ENCODE data around the gene ZDHHC3.

ZDHHC3 gene

DNA sequence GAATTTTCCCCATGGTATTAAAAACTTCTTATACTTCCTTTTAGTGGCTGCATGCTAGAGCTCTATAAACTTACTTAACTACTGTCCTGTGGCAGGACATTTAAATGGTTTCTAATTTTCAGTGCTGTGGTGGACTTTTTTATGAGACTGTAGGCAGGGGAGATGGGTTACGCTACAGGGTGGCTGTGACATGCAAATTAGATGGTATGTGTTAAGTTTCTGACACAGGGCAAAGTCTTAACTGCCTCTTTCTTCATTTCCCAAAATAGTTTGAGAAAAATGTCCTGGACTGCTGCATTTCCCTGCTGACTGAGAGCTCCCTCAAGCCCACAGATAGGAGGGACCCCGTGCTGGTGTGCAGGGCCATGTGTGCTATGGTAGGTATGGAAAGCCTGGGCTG lies 79.5 kb downstream of the ZDHHC3 start:
- H3K4ac ChIP-seq (ENCODE audit: low read depth, low read length), result no peak overlapping the region
- no peaks in the 10 kb centered on the region for H3K36me3 ChIP-seq (ENCODE audit: control insufficient read depth, insufficient read depth, low read length)
- H3K18ac ChIP-seq (ENCODE audit: low read length), result no peak overlapping the region
- no peak overlapping the region for H3K4me3 ChIP-seq (ENCODE audit: low read length)
- H4K8ac ChIP-seq (ENCODE audit: low read depth, low read length), result no peak overlapping the region
- peaks cover 2% of the 10 kb centered on the region for H3K4me1 ChIP-seq (ENCODE audit: control insufficient read depth, low read depth, low read length)
- no peak overlapping the region for H3K27ac ChIP-seq (ENCODE audit: low read depth, low read length)
- H2BK120ac ChIP-seq (ENCODE audit: low read depth, low read length), result no peak overlapping the region
- H3K56ac ChIP-seq (ENCODE audit: low read length), result no peak overlapping the region
- no peaks in the 10 kb centered on the region for H3K27me3 ChIP-seq (ENCODE audit: insufficient read depth, low read length, poor library complexity)
- no peak for DNase-seq
- no peak overlapping the region for H3K9ac ChIP-seq (ENCODE audit: low read length)
- no peak overlapping the region for H3K23ac ChIP-seq (ENCODE audit: low read length)
- no peaks in the 10 kb centered on the region for H3K79me1 ChIP-seq (ENCODE audit: low read length)
- H2BK15ac ChIP-seq (replicated peaks; ENCODE audit: low read depth), result no peak overlapping the region
- WGBS (ENCODE audit: extremely low coverage, insufficient coverage, low lambda C conversion rate), result no CpG with 5 or more reads among the region's 2 CpGs
- no peaks in the 10 kb centered on the region for H3K79me2 ChIP-seq (ENCODE audit: control insufficient read depth, insufficient read depth, low read length)
- no peak overlapping the region for H2BK5ac ChIP-seq (ENCODE audit: low read length)
- H4K5ac ChIP-seq (ENCODE audit: low read length), result no peak overlapping the region
- H3K4me2 ChIP-seq (ENCODE audit: low read length), result no peak overlapping the region
- no peak overlapping the region for H2AK5ac ChIP-seq (ENCODE audit: low read length)

DNA sequence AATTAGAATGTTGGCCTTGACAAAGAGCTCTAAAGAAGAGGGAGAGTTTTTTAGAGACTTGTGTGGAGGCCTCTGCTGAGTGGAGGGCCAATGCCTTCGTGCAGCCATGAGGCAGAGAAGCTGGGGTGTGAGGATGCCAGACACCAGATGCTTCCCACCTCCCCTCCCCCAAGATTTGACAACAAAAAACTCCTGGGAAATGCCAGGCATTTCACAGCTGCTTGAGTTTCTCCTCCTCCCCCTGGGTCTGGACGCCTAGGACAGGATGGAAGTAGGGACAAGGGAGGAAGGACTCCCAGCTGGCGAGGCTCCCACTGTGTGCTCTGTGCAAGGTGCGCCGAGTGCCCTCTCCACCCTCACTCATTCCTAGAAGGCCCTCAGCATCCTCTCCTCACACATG lies 81.5 kb downstream of the ZDHHC3 start:
- no peaks in the 10 kb centered on the region for H3K79me2 ChIP-seq (ENCODE audit: control insufficient read depth, insufficient read depth, low read length)
- H3K9ac ChIP-seq (ENCODE audit: low read length), result no peak overlapping the region
- no peak overlapping the region for H2BK15ac ChIP-seq (replicated peaks; ENCODE audit: low read depth)
- H3K36me3 ChIP-seq (ENCODE audit: control insufficient read depth, insufficient read depth, low read length), result no peaks in the 10 kb centered on the region
- H3K23ac ChIP-seq (ENCODE audit: low read length), result no peak overlapping the region
- no peak overlapping the region for H2BK5ac ChIP-seq (ENCODE audit: low read length)
- H3K4me1 ChIP-seq (ENCODE audit: control insufficient read depth, low read depth, low read length), result peaks cover 2% of the 10 kb centered on the region
- H3K4ac ChIP-seq (ENCODE audit: low read depth, low read length), result no peak overlapping the region
- no peak overlapping the region for H3K4me3 ChIP-seq (ENCODE audit: low read length)
- H3K18ac ChIP-seq (ENCODE audit: low read length), result peak overlapping the region; percentile 44
- H4K8ac ChIP-seq (ENCODE audit: low read depth, low read length), result no peak overlapping the region
- no peak overlapping the region for H2BK120ac ChIP-seq (ENCODE audit: low read depth, low read length)
- no peak overlapping the region for H4K5ac ChIP-seq (ENCODE audit: low read length)
- no peak overlapping the region for H3K4me2 ChIP-seq (ENCODE audit: low read length)
- peak overlapping the region; percentile 7 for H3K27ac ChIP-seq (ENCODE audit: low read depth, low read length)
- no CpG with 5 or more reads among the region's 5 CpGs for WGBS (ENCODE audit: extremely low coverage, insufficient coverage, low lambda C conversion rate)
- peak overlapping the region; percentile 30 for H3K56ac ChIP-seq (ENCODE audit: low read length)
- no peaks in the 10 kb centered on the region for H3K79me1 ChIP-seq (ENCODE audit: low read length)
- H3K27me3 ChIP-seq (ENCODE audit: insufficient read depth, low read length, poor library complexity), result no peaks in the 10 kb centered on the region
- H2AK5ac ChIP-seq (ENCODE audit: low read length), result no peak overlapping the region
- DNase-seq, result peak; percentile 96

- Histone ChIP-seq H2BK5ac (ENCODE audit: low read length) (no peak overlapping the region), H3K9ac (ENCODE audit: low read length) (no peak overlapping the region), H3K4me2 (ENCODE audit: low read length) (no peak overlapping the region), H3K4ac (ENCODE audit: low read depth, low read length) (no peak overlapping the region), H2BK15ac (replicated peaks; ENCODE audit: low read depth) (no peak overlapping the region), H2AK5ac (ENCODE audit: low read length) (no peak overlapping the region), H3K18ac (ENCODE audit: low read length) (peak overlapping the region; percentile 32), H4K5ac (ENCODE audit: low read length) (no peak overlapping the region), H3K79me1 (ENCODE audit: low read length) (no peaks in the 10 kb centered on the region), H3K4me1 (ENCODE audit: control insufficient read depth, low read depth, low read length) (peaks cover 2% of the 10 kb centered on the region), H4K8ac (ENCODE audit: low read depth, low read length) (no peak overlapping the region), H3K36me3 (ENCODE audit: control insufficient read depth, insufficient read depth, low read length) (no peaks in the 10 kb centered on the region), H3K4me3 (ENCODE audit: low read length) (no peak overlapping the region), H3K27ac (ENCODE audit: low read depth, low read length) (no peak overlapping the region), H3K56ac (ENCODE audit: low read length) (no peak overlapping the region), H3K23ac (ENCODE audit: low read length) (no peak overlapping the region), H3K27me3 (ENCODE audit: insufficient read depth, low read length, poor library complexity) (no peaks in the 10 kb centered on the region), H2BK120ac (ENCODE audit: low read depth, low read length) (peak overlapping the region; percentile 18), H3K79me2 (ENCODE audit: control insufficient read depth, insufficient read depth, low read length) (no peaks in the 10 kb centered on the region)
- no peak for DNase-seq
- no CpG with 5 or more reads among the region's 2 CpGs for WGBS (ENCODE audit: extremely low coverage, insufficient coverage, low lambda C conversion rate)
These were observed 82.9 kb downstream of the ZDHHC3 start for GRCh38 chr3:44893097-44893496.

GRCh38 chr3:44892689-44893088 lies 83.3 kb downstream of the ZDHHC3 start:
- DNase-seq, result no peak
- no peaks in the 10 kb centered on the region for H3K36me3 ChIP-seq (ENCODE audit: control insufficient read depth, insufficient read depth, low read length)
- no peak overlapping the region for H3K56ac ChIP-seq (ENCODE audit: low read length)
- no peak overlapping the region for H4K5ac ChIP-seq (ENCODE audit: low read length)
- no peak overlapping the region for H2BK120ac ChIP-seq (ENCODE audit: low read depth, low read length)
- no peak overlapping the region for H3K4me2 ChIP-seq (ENCODE audit: low read length)
- H3K9ac ChIP-seq (ENCODE audit: low read length), result no peak overlapping the region
- no peak overlapping the region for H3K23ac ChIP-seq (ENCODE audit: low read length)
- no peak overlapping the region for H2BK5ac ChIP-seq (ENCODE audit: low read length)
- H3K79me1 ChIP-seq (ENCODE audit: low read length), result no peaks in the 10 kb centered on the region
- no peak overlapping the region for H2AK5ac ChIP-seq (ENCODE audit: low read length)
- no peak overlapping the region for H3K27ac ChIP-seq (ENCODE audit: low read depth, low read length)
- H3K4me3 ChIP-seq (ENCODE audit: low read length), result no peak overlapping the region
- H3K4me1 ChIP-seq (ENCODE audit: control insufficient read depth, low read depth, low read length), result peaks cover 2% of the 10 kb centered on the region
- no peak overlapping the region for H3K4ac ChIP-seq (ENCODE audit: low read depth, low read length)
- no peak overlapping the region for H3K18ac ChIP-seq (ENCODE audit: low read length)
- no peaks in the 10 kb centered on the region for H3K27me3 ChIP-seq (ENCODE audit: insufficient read depth, low read length, poor library complexity)
- WGBS (ENCODE audit: extremely low coverage, insufficient coverage, low lambda C conversion rate), result no CpG with 5 or more reads among the region's 3 CpGs
- no peak overlapping the region for H4K8ac ChIP-seq (ENCODE audit: low read depth, low read length)
- no peak overlapping the region for H2BK15ac ChIP-seq (replicated peaks; ENCODE audit: low read depth)
- no peaks in the 10 kb centered on the region for H3K79me2 ChIP-seq (ENCODE audit: control insufficient read depth, insufficient read depth, low read length)

DNA sequence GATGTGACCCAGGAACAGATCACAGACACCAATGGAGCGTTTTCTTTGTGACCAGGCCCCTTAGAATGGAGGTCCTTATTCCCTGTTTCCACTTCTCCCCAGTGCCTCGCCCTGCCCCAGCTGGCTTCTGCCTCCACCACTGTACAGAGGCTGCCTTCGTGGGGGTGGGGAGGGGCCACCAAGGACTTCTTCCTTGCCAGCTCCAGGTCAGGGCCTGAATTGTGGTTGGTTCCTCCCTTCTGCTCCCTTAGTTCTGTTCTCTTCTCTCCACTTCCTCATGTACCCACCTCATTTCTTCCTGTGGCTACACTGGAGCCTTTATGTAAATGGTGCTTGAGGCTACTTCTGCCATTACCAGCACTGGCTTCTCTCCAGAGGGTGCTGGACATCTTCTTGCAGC lies 85.1 kb downstream of the ZDHHC3 start:
- H3K23ac ChIP-seq (ENCODE audit: low read length), result no peak overlapping the region
- no peaks in the 10 kb centered on the region for H3K27me3 ChIP-seq (ENCODE audit: insufficient read depth, low read length, poor library complexity)
- H3K56ac ChIP-seq (ENCODE audit: low read length), result no peak overlapping the region
- no peak overlapping the region for H2BK15ac ChIP-seq (replicated peaks; ENCODE audit: low read depth)
- H3K4me3 ChIP-seq (ENCODE audit: low read length), result no peak overlapping the region
- no peak for DNase-seq
- H3K4ac ChIP-seq (ENCODE audit: low read depth, low read length), result no peak overlapping the region
- no peak overlapping the region for H3K4me2 ChIP-seq (ENCODE audit: low read length)
- H4K8ac ChIP-seq (ENCODE audit: low read depth, low read length), result no peak overlapping the region
- no peaks in the 10 kb centered on the region for H3K36me3 ChIP-seq (ENCODE audit: control insufficient read depth, insufficient read depth, low read length)
- peaks cover 2% of the 10 kb centered on the region for H3K4me1 ChIP-seq (ENCODE audit: control insufficient read depth, low read depth, low read length)
- H2BK120ac ChIP-seq (ENCODE audit: low read depth, low read length), result no peak overlapping the region
- H3K27ac ChIP-seq (ENCODE audit: low read depth, low read length), result no peak overlapping the region
- H2BK5ac ChIP-seq (ENCODE audit: low read length), result no peak overlapping the region
- H4K5ac ChIP-seq (ENCODE audit: low read length), result no peak overlapping the region
- no peaks in the 10 kb centered on the region for H3K79me2 ChIP-seq (ENCODE audit: control insufficient read depth, insufficient read depth, low read length)
- no peak overlapping the region for H2AK5ac ChIP-seq (ENCODE audit: low read length)
- no peak overlapping the region for H3K9ac ChIP-seq (ENCODE audit: low read length)
- no CpG with 5 or more reads among the region's 3 CpGs for WGBS (ENCODE audit: extremely low coverage, insufficient coverage, low lambda C conversion rate)
- no peaks in the 10 kb centered on the region for H3K79me1 ChIP-seq (ENCODE audit: low read length)
- H3K18ac ChIP-seq (ENCODE audit: low read length), result no peak overlapping the region

DNA sequence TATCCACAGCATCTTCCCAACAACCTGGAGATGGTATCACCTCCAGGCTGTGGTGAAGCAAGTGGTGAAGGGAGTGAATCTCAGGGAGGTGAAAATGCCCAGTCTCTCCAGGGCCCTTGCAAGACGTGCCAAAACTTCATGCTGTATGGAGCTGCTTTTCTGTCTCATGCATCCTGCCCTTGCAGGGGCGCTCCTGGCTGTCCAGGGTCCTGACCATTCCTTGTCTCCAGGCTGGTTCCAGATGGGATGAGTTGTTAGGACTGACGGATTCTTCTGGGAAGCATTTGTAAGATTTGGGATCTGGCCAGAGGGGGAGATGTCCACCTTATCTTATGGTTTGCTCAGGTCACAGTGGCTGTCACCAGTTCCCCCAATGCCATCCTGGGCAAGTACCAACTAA lies 85.7 kb downstream of the ZDHHC3 start:
- H3K36me3 ChIP-seq (ENCODE audit: control insufficient read depth, insufficient read depth, low read length), result no peaks in the 10 kb centered on the region
- no peak overlapping the region for H4K8ac ChIP-seq (ENCODE audit: low read depth, low read length)
- H3K23ac ChIP-seq (ENCODE audit: low read length), result no peak overlapping the region
- H2BK120ac ChIP-seq (ENCODE audit: low read depth, low read length), result no peak overlapping the region
- no peaks in the 10 kb centered on the region for H3K27me3 ChIP-seq (ENCODE audit: insufficient read depth, low read length, poor library complexity)
- WGBS (ENCODE audit: extremely low coverage, insufficient coverage, low lambda C conversion rate), result no CpG with 5 or more reads among the region's 3 CpGs
- no peak overlapping the region for H3K27ac ChIP-seq (ENCODE audit: low read depth, low read length)
- H3K9ac ChIP-seq (ENCODE audit: low read length), result no peak overlapping the region
- H3K4me2 ChIP-seq (ENCODE audit: low read length), result no peak overlapping the region
- DNase-seq, result peak; percentile 66
- no peak overlapping the region for H3K18ac ChIP-seq (ENCODE audit: low read length)
- no peak overlapping the region for H4K5ac ChIP-seq (ENCODE audit: low read length)
- no peak overlapping the region for H2AK5ac ChIP-seq (ENCODE audit: low read length)
- no peaks in the 10 kb centered on the region for H3K79me1 ChIP-seq (ENCODE audit: low read length)
- peaks cover 2% of the 10 kb centered on the region for H3K4me1 ChIP-seq (ENCODE audit: control insufficient read depth, low read depth, low read length)
- no peak overlapping the region for H3K4me3 ChIP-seq (ENCODE audit: low read length)
- no peak overlapping the region for H2BK5ac ChIP-seq (ENCODE audit: low read length)
- H2BK15ac ChIP-seq (replicated peaks; ENCODE audit: low read depth), result no peak overlapping the region
- no peak overlapping the region for H3K4ac ChIP-seq (ENCODE audit: low read depth, low read length)
- H3K56ac ChIP-seq (ENCODE audit: low read length), result no peak overlapping the region
- H3K79me2 ChIP-seq (ENCODE audit: control insufficient read depth, insufficient read depth, low read length), result no peaks in the 10 kb centered on the region

All from mesendoderm (in vitro differentiated cells).